Right ventricle myocardium superior (tissue), 1 donor: Measurements from ENCODE around the gene SLC12A8. TPM values are rescaled to one million over a fixed set of nuclear protein-coding genes. Genes with fewer than 3 reads are reported as not detected.

ENCODE experiments used
- ATAC-seq: fragments of 200-7000 bp; cut with Tn5 transposase; one replicate; pipeline ENCODE4 v1.9.1; 2020; ENCODE audit warnings: mild to moderate bottlenecking; ENCODE audit not compliant: poor library complexity
- DNase-seq: peaks from one replicate; pipeline ENCODE4 v3.0.0-alpha.2; 2020
- intact Hi-C: fragments of 100-400 bp; cut with DNase I; formaldehyde crosslinking; loops from one replicate; pipeline ENCODE4 v1.11.2; 2022
- total RNA-seq: library from RNA; stranded (reverse); fragmentation: NEBNext Ultra II Directional; extraction: Animal tissue kit (Norgen Biotek cat#: 25700); gene quantifications from one replicate; pipeline ENCODE4 v1.2.1, GENCODE V29; 2021
- donor health status: DM: no; HTN: yes; CAD: no; lungs with severe emphysema.

Gene SLC12A8
- total RNA-seq, 1 donor from 2014 or later, result 0.30 TPM

GRCh38 chr3:125191256-125191655 is 21.3 kb downstream of the SLC12A8 start:
- ATAC-seq (no peak), DNase-seq (no peak)
- intact Hi-C loops, result no loop called here

DNA sequence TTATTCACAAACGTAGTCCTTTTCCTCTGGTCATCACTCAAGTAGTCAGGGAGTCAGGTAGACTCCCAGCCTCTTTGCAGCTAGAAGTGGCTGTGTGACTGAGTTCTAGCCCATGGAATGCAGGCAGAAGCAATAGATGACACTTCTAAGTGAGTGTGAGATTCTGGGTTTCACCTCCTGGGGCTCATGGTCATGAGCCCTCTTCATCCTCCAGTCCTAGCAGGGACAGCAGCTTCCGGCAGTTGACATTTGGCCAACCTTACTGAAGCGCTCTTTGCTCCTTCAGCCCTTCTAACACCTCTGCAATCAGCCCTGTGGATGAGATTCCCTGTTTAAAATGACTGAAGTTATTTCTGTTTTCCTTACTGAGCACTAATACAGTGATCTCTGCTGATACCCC is 21.8 kb downstream of the SLC12A8 start:
- DNase-seq (no peak), ATAC-seq (no peak)
- intact Hi-C loops, result no loop called here

DNA sequence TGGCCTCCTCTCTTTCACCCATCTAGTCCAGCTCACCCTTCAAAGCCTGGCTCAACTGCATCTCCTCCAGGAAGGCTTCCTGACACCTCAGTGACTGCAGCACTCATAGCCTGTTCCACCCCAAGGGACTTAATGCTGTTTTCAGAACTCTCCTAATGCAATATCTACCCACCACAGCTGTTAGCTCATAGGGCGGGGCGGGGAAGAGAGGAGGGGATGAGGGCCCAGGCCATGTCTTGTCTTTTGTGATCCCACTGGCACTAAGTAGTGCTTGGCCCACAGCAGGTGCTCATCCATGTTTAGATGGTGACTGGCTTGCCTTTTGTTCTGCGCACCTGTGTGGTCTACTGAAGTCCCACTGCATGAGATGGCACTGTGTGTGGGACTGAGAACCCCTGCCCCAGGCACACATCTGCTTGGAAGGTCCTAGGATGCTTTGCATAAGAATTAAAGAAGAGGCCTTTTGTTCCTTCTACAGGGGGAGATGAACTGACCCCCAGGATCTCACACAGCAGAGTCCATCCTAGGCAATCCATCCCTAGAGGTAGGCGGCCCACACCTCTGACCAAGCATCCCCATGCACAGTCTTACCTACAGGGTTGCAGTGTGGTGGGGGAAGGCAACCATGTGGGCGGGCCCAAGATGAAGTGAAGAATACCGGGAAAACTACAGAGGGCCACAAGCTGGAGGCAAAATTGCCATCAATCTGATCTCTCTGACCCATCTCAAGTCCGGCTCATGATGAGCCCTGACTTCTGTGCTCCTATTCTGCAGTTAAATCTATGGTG is 23.0 kb downstream of the SLC12A8 start:
- intact Hi-C loops, result no loop called here
- ATAC-seq (no peak), DNase-seq (no peak)

DNA sequence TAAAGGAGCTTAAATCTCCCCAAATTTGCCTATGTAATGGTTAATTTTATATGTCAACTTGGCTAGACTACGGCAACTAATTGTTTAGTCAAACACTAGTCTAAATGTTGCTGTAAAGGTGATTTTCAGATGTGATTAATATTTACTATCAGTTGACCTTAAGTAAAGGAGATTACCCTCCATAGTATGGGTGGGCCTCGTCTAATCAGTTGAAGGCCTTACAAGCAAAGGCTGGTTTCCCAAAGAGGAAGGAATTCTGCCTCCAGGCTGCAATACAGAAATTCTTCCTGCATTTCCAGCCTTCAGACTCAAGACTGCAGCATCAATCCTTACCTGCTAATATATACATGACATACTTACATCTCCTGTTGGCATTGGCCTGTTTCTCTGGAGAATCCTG is 23.6 kb downstream of the SLC12A8 start:
- ATAC-seq (no peak), DNase-seq (no peak)
- intact Hi-C loops, result no loop called here

- no peak for DNase-seq
- intact Hi-C loops, result no loop called here
- ATAC-seq, result no peak
Measured at GRCh38 chr3:125187599-125187910, 25.0 kb downstream of the SLC12A8 start.

DNA sequence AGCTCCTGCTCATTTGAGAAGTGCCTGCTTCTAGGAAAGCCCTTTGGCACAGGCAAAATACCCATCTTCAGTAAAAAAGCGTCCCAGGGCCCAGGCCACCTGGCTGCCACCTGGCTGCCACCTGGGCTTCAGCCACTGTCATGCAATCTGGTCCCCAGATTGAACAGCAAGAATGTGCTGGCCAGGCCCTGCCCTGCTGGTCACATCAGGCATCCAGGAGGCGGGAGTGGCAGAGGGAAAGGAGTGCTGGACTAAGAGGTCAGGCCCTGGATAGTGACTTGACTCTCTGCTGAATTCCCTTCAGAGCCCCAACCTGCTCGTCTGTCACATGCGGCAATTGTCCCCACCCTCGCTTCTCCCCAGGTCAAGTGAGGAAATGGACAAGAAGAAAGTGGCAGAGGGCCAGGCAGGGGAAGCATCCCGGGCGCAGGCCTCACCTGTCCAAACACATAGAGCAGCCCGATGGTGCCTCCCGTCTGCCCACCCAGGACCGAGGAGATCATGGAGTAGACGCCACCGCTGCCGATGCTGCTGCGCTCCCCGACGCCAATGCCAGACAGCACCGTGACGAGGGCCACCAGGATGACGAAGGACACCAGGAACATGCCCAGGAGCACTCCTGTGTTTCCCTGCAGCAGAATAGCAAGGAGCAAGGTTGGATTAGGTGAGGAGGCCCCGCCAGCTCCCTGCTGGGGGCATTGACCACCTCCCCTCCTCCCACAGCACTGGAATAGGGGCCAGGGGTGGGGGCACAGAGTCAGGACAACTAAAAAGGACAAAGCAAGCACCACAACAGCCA is 25.5 kb downstream of the SLC12A8 start:
- DNase-seq, result no peak
- no peak for ATAC-seq
- intact Hi-C loops, result no loop called here

GRCh38 chr3:125186261-125186787 is 26.2 kb downstream of the SLC12A8 start:
- ATAC-seq (no peak), DNase-seq (no peak)
- intact Hi-C loops, result no loop called here

DNA sequence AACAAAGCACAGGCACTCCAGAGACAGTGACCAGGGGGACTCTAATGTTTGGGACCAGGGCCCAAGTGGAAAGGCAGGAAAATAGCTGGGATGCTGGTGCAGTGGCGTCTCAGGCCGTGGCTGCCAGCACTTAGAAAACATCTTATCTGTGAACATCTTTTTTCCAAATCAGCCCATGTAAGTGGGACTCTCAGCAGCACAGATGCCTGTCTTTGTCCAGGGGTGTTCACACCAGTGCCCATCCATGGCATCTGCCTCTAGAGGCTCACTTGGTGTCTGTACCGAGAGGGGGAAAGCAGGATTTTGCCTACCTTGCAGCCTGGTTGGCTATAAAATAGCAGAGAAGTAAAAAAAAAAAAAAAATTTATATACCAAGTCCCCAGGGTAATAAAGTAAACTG is 26.7 kb downstream of the SLC12A8 start:
- ATAC-seq (no peak), DNase-seq (no peak)
- intact Hi-C loops, result no loop called here

DNA sequence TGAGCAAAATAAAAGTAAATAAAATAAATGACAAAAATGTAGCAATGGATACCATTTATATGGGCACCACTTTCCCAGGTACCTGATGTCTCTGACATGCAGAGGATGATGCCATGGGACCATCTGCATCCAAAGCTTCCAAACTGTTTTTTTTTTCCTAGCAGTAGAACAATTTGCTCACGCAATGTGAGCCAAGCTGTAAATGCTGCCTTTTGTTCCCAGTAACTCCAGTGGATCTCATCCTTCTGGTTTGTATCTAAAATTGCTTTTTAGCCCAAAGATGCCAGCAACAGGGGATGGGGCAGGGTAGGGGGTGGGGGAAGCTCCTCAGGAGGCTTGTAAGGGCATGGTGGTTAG is 32.7 kb downstream of the SLC12A8 start:
- DNase-seq (no peak), ATAC-seq (no peak)
- intact Hi-C loops, result no loop called here

GRCh38 chr3:125179143-125179883 is 33.2 kb downstream of the SLC12A8 start:
- intact Hi-C loops, result no loop called here
- no peak for ATAC-seq
- no peak for DNase-seq

DNA sequence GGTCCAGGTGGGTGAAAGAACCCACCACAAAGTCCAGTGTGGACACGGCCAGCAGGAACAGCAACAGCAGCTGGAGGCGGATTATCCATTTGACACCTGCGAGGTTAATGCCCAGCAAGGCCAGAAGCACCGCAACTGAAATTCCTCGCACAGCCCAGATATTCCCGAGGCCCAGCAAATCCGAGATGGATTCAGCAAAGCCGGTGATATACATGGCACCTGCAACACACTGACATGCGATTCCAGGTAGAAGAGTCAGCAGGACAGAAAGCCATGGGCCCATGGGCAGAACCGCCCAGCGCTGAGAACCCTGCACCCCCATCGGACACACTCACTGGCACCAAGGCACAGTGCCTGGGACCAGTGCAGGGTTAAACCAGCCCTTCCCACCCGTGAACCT is 34.8 kb downstream of the SLC12A8 start:
- ATAC-seq (no peak), DNase-seq (no peak)
- intact Hi-C loops, result no loop called here

- ATAC-seq (no peak), DNase-seq (no peak)
- intact Hi-C loops, result no loop called here
Measured at GRCh38 chr3:125175295-125176078, 37.1 kb downstream of the SLC12A8 start.

DNA sequence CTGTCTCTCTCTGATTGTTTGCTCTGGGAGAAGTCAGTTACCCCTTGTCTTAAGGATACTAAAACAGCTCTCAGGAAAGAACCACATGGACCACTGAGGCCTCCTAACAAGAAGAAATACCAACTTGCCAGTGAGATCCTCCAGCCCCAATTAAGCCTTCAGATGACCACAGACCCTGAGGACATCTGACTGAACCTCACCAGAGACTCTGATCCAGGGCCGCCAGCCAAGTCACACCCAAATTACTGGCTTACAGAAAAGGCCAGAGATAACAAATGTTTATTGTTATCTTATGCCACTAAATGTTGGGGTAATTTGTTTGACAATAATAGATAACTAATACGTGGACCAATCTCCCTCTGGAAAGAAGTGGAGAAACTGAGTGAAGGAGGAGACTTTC is 40.2 kb downstream of the SLC12A8 start:
- DNase-seq (no peak), ATAC-seq (no peak)
- intact Hi-C loops, result no loop called here

- peak; percentile 42 for ATAC-seq
- intact Hi-C loops, result loop anchor here (5.0 kb wide), 1 partner anchor 242 kb away; no protein-coding TSS in a partner anchor
- peak; percentile 56 for DNase-seq
Measured at GRCh38 chr3:125168711-125169393, 43.7 kb downstream of the SLC12A8 start.

DNA sequence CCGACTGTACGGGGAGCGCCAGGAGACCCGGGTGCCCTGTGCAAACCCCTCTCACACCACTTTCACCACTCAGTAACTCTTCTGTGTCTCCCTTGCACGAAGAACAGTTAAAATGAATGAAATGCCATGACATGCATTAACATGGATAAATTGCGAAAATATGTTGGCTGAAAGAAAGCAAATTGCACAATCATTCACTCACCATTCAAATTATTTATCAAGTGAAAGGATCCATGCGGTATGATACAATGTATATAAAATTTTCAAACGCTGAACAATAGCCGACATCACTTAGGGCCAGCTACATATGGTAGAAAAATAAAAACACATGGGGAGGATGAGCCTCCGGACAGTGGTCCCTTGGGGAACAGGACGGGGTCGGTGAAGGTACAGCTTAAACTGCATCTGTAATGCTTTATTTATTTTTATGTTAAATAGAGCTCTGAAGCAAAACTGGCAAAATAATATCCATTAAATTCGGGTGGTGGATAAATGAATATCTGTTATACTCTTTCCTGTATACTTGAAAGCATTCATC is 45.9 kb downstream of the SLC12A8 start:
- intact Hi-C loops, result loop anchor here (5.0 kb wide), 1 partner anchor 239 kb away; no protein-coding TSS in a partner anchor
- ATAC-seq (no peak), DNase-seq (no peak)

- intact Hi-C loops, result loop anchor here (5.0 kb wide), 1 partner anchor 239 kb away; no protein-coding TSS in a partner anchor
- ATAC-seq (no peak), DNase-seq (no peak)
Measured at GRCh38 chr3:125165948-125166553, 46.5 kb downstream of the SLC12A8 start.

- ATAC-seq (peak; percentile 90), DNase-seq (peak; percentile 74)
- intact Hi-C loops, result loop anchor here (5.0 kb wide), 1 partner anchor 238 kb away; no protein-coding TSS in a partner anchor
Measured at GRCh38 chr3:125165189-125165947, 47.2 kb downstream of the SLC12A8 start.
